Left ventricle myocardium inferior (tissue), 1 donor: ENCODE measurements around the gene NODAL. TPM values are rescaled to one million over a fixed set of nuclear protein-coding genes. Genes with fewer than 3 reads are reported as not detected.
"Not testable (repeated sequence)": the region's sequence is repeated elsewhere in the genome, so short reads cannot be mapped to it uniquely, and the experiment has no call there.

ENCODE experiments used
- DNase-seq: peaks from one replicate; pipeline ENCODE4 v3.0.0-alpha.2; 2020
- H3K27ac ChIP-seq: fragments of 200-600 bp; replicated peaks from 2 replicates; pipeline ENCODE4 v1.8.0; 2021
- H3K27me3 ChIP-seq: fragments of 200-600 bp; 2 replicates; pipeline ENCODE4 v1.8.0; 2021; ENCODE audit warnings: low read depth
- H3K36me3 ChIP-seq: fragments of 200-600 bp; 2 replicates; pipeline ENCODE4 v1.8.0; 2021
- H3K4me1 ChIP-seq: fragments of 200-600 bp; 2 replicates; pipeline ENCODE4 v1.8.0; 2021
- H3K4me3 ChIP-seq: fragments of 200-600 bp; 2 replicates; pipeline ENCODE4 v1.8.0; 2021; ENCODE audit warnings: mild to moderate bottlenecking, moderate library complexity
- H3K9me3 ChIP-seq: fragments of 200-600 bp; replicated peaks from 2 replicates; pipeline ENCODE4 v1.8.0; 2021
- intact Hi-C: fragments of 100-400 bp; cut with micrococcal nuclease; formaldehyde crosslinking; loops from one replicate; pipeline ENCODE4 v1.11.0; 2022
- long read RNA-seq: library from polyadenylated mRNA; unstranded; transcript quantifications from one replicate; pipeline ENCODE4 v2.0.0, GENCODE V29; 2021
- total RNA-seq: library from RNA; stranded (reverse); fragmentation: NEBNext Ultra II Directional; extraction: Animal tissue kit (Norgen Biotek cat#: 25700); gene quantifications from one replicate; pipeline ENCODE4 v1.2.1, GENCODE V29; 2021
- TF ChIP-seq, protein P1 (sequence below): fragments of 200-600 bp; IDR thresholded peaks from 2 replicates; pipeline ENCODE4 v1.8.0; 2021; ENCODE audit warnings: antibody characterized with exemption, mild to moderate bottlenecking, borderline replicate concordance
- donor health status: DM: no; HTN: yes; CAD: no; lungs with severe emphysema.

The NODAL gene
- total RNA-seq, result 0.16 TPM
- long read RNA-seq, result 0 reads

DNA sequence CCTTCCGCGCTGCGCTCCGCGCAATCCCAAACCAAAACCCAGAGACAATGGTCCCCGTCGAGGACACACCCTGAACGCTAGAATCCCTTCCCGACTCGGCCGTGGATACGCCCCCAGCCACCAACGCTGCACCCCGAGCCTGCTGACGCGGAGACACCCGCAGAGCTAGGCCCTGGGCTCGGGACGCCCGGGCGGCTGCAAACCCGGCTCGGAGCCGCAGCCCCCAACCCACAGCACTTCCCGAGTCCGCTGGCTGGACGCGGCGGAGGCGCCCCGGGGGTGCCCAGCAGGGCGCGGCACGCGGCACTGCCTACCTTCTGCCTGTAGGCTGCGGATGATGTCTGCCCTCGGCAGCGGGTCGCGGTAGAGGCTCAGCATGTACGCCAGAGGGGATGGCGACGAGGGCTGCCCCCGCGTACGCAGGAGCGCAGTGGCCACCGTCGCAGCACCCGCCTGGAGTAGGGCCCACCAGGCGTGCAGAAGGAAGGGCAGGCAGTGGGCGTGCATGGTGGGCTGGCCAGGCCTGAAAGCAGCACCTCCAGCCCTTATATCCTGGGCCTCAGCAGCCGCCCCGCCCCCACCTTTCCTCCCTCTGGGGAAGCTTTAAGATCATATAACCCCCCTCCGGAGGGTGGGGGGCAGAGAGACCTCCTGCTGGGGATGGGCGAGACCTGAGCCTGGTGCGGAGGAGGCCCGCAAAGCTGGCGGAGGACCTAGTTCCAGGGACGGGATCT is at the start of gene NODAL:
Gene NODAL (minus strand): TSS at position 521 of the 734 bp plus-strand sequence. CDS start 14 bp downstream, at position 507.
- H3K4me1 ChIP-seq, result peaks cover 25% of the 10 kb centered on the region
- H3K27me3 ChIP-seq, result peaks cover 46% of the 10 kb centered on the region
- H3K4me3 ChIP-seq, result peak within 1 kb of the TSS; percentile 61
- no peak within 1 kb of the TSS for H3K27ac ChIP-seq
- intact Hi-C loops, result no loop called here
- TF ChIP-seq, protein P1, sequence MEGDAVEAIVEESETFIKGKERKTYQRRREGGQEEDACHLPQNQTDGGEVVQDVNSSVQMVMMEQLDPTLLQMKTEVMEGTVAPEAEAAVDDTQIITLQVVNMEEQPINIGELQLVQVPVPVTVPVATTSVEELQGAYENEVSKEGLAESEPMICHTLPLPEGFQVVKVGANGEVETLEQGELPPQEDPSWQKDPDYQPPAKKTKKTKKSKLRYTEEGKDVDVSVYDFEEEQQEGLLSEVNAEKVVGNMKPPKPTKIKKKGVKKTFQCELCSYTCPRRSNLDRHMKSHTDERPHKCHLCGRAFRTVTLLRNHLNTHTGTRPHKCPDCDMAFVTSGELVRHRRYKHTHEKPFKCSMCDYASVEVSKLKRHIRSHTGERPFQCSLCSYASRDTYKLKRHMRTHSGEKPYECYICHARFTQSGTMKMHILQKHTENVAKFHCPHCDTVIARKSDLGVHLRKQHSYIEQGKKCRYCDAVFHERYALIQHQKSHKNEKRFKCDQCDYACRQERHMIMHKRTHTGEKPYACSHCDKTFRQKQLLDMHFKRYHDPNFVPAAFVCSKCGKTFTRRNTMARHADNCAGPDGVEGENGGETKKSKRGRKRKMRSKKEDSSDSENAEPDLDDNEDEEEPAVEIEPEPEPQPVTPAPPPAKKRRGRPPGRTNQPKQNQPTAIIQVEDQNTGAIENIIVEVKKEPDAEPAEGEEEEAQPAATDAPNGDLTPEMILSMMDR, result peak; percentile 8
- H3K9me3 ChIP-seq, result no peaks in the 10 kb centered on the region
- H3K36me3 ChIP-seq, result no peaks in the 10 kb centered on the region
- no peak for DNase-seq

GRCh38 chr10:70490142-70490541 is 48.7 kb upstream of the NODAL start:
- DNase-seq, result no peak
- TF ChIP-seq, protein P1, result no peak
- Histone ChIP-seq H3K27ac (no peak overlapping the region), H3K4me3 (no peak overlapping the region), H3K9me3 (no peaks in the 10 kb centered on the region), H3K36me3 (no peaks in the 10 kb centered on the region), H3K27me3 (no peaks in the 10 kb centered on the region), H3K4me1 (peaks cover 44% of the 10 kb centered on the region)
- intact Hi-C loops, result no loop called here

DNA sequence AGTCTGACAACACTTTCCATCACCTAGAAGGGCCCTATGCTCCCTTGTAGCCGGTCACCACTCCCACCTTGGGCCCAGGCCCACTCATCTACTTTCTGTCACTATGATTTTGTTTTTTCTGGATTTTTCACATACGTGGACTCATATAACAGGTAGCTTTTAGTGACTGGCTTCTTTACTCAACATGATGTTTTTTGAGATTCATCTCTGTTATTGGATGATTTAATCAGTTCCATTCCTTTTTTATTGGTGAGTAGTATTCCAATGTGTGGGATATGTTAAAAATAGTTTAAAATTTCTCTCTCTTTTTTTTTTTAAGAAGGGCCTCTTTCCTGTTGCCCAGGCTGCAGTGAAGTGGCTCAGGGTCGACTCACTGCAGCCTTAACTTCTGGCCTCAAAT is 46.3 kb upstream of the NODAL start:
- TF ChIP-seq, protein P1, result no peak
- intact Hi-C loops, result no loop called here
- no peak overlapping the region for H3K4me3 ChIP-seq
- peaks cover 46% of the 10 kb centered on the region for H3K4me1 ChIP-seq
- H3K27ac ChIP-seq, result no peak overlapping the region
- H3K27me3 ChIP-seq, result no peaks in the 10 kb centered on the region
- DNase-seq, result no peak
- H3K9me3 ChIP-seq, result no peaks in the 10 kb centered on the region
- no peaks in the 10 kb centered on the region for H3K36me3 ChIP-seq

DNA sequence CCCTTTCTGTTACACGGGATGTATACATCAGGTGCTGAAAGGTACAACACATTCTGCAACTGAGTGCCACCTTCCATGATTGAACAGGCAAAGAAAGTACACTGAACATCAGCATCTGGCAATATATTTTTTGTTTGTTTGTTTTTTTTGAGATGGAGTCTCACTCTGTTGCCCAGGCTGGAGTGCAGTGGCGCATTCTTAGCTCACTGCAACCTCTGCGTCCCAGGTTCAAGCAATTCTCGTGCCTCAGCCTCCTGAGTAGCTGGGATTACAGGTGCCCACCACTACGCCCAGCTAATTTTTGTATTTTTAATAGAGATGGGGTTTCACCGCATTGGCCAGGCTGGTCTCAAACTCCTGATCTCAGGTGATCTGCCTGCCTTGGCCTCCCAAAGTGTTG is 42.4 kb upstream of the NODAL start:
- H3K27me3 ChIP-seq, H3K36me3 ChIP-seq, H3K4me3 ChIP-seq, DNase-seq, intact Hi-C loops, H3K9me3 ChIP-seq: not testable (repeated sequence)
- peaks cover 80% of the 10 kb centered on the region for H3K4me1 ChIP-seq
- H3K27ac ChIP-seq, result peak overlapping the region; percentile 88

- Histone ChIP-seq H3K27me3 (no peaks in the 10 kb centered on the region), H3K9me3 (no peaks in the 10 kb centered on the region), H3K4me1 (peaks cover 87% of the 10 kb centered on the region), H3K36me3 (no peaks in the 10 kb centered on the region), H3K27ac (peak overlapping the region; percentile 88), H3K4me3 (no peak overlapping the region)
- DNase-seq, result no peak
- intact Hi-C loops, result no loop called here
- TF ChIP-seq, protein P1, result no peak
These were observed 41.7 kb upstream of the NODAL start for GRCh38 chr10:70482982-70483760.
